Prostate gland (tissue), 2 donors: ENCODE measurements around the gene ZCCHC7. TPM values are rescaled to one million over a fixed set of nuclear protein-coding genes. Genes with fewer than 3 reads are reported as not detected.

Experiments used
- DNase-seq: peaks from one replicate; pipeline ENCODE4 v3.0.0-alpha.2; 2019; ENCODE audit warnings: low spot score
- H3K27ac ChIP-seq, 2 donors: fragments of 200-600 bp; sonication (generic); 2 replicates each; pipeline ENCODE4 v1.5.1; 2017 to 2019
- H3K27me3 ChIP-seq: fragments of 200-600 bp; sonication (generic); replicated peaks from 2 replicates; pipeline ENCODE4 v1.5.1; 2019; ENCODE audit not compliant: insufficient read depth
- H3K36me3 ChIP-seq, 2 donors: fragments of 200-600 bp; sonication (generic); 1 replicate in 1 of 2; 2 replicates in 1 of 2; pipeline versions ENCODE4 v1.5.1 to v1.8.1; 2017 to 2019
- H3K4me1 ChIP-seq: fragments of 200-600 bp; sonication (generic); replicated peaks from 2 replicates; pipeline ENCODE4 v1.5.1; 2019
- H3K4me3 ChIP-seq, 2 donors: fragments of 200-600 bp; sonication (generic); 2 replicates each; pipeline ENCODE4 v1.5.1; 2017 to 2019
- H3K9me3 ChIP-seq: fragments of 200-600 bp; sonication (generic); 2 replicates; pipeline ENCODE4 v1.5.1; 2017
- POLR2A ChIP-seq: fragments of 450-650 bp; IDR thresholded peaks from one replicate; pipeline ENCODE4 v1.6.1; 2016; ENCODE audit warnings: antibody characterized with exemption, mild to moderate bottlenecking
- POLR2AphosphoS5 ChIP-seq: sonication (generic); formaldehyde crosslinking; IDR thresholded peaks from one replicate; pipeline ENCODE4 v1.6.1; 2017; ENCODE audit warnings: antibody characterized with exemption
- WGBS: methylation state at CpG from one replicate; pipeline ENCODE4 v1.1.5; 2018; 5-methylcytosine and 5-hydroxymethylcytosine counted together
- intact Hi-C: fragments of 100-400 bp; cut with DNase I; formaldehyde crosslinking; loops from one replicate; pipeline ENCODE4 v1.14.2; 2022
- total RNA-seq, 2 donors: library from RNA; depleted of rRNA; stranded (reverse); fragments of >200 nt; gene quantifications; one replicate each; pipeline ENCODE4 v1.1.0, GENCODE V29; 2016
- TF ChIP-seq, protein P1 (sequence below), 4 experiments: fragments of 200-600 bp in 2 of 4; fragments of 450-650 bp in 2 of 4; sonication (generic) in 2 of 4; IDR thresholded peaks; 1 replicate in 3 of 4; 2 replicates in 1 of 4; pipeline ENCODE4 v1.5.1; 2016 to 2019; ENCODE audit warnings: antibody characterized with exemption in 4 of 4, mild to moderate bottlenecking in 2 of 4, moderate library complexity in 2 of 4

ZCCHC7 gene
- total RNA-seq, 2 donors from 2014 or later = 12.7 to 14.2 TPM

- intact Hi-C loops = no loop called here
- TF ChIP-seq POLR2AphosphoS5 = no peak
- TF ChIP-seq POLR2A = no peak
- TF ChIP-seq, protein P1, sequence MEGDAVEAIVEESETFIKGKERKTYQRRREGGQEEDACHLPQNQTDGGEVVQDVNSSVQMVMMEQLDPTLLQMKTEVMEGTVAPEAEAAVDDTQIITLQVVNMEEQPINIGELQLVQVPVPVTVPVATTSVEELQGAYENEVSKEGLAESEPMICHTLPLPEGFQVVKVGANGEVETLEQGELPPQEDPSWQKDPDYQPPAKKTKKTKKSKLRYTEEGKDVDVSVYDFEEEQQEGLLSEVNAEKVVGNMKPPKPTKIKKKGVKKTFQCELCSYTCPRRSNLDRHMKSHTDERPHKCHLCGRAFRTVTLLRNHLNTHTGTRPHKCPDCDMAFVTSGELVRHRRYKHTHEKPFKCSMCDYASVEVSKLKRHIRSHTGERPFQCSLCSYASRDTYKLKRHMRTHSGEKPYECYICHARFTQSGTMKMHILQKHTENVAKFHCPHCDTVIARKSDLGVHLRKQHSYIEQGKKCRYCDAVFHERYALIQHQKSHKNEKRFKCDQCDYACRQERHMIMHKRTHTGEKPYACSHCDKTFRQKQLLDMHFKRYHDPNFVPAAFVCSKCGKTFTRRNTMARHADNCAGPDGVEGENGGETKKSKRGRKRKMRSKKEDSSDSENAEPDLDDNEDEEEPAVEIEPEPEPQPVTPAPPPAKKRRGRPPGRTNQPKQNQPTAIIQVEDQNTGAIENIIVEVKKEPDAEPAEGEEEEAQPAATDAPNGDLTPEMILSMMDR (IDR thresholded peaks at IDR 0.05) = no peak
These were observed 175.4 kb downstream of the ZCCHC7 start for GRCh38 chr9:37295796-37296195.

DNA sequence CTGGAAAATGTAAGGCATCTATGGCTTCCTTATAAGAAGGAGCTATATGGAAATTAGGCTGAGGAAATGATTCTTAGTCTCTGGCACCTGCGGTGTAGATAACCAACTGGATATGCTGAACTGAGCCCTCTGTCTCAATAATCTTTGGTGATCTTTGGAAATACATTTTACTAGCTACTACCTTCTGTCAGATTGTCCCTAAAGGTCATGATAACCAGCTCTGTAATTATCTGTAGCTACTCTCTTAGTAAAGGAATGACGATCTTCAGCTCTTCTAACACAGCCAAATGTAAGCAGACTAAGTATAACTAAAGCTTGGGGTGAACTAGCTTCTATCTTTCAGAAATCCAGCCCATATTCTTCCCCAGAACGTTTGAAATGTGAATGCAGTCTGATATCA, 177.2 kb downstream of the ZCCHC7 start:
- Histone ChIP-seq H3K9me3 (no peaks in the 10 kb centered on the region), H3K36me3 (no peaks in the 10 kb centered on the region), H3K27ac (no peak overlapping the region), H3K27me3 (no peaks in the 10 kb centered on the region), H3K4me3 (no peak overlapping the region), H3K4me1 (no peaks in the 10 kb centered on the region)
- no peak for DNase-seq
- intact Hi-C loops = no loop called here
- WGBS = 77% methylated on average over 3 of the region's 3 CpGs
- TF ChIP-seq, protein P1 (IDR thresholded peaks at IDR 0.05) = no peak
- TF ChIP-seq POLR2AphosphoS5 (no peak), POLR2A (no peak)

More at GRCh38 chr9:37295796-37296195, 175.4 kb downstream of the ZCCHC7 start:
- no peak overlapping the region for H3K4me3 ChIP-seq
- H3K36me3 ChIP-seq = no peaks in the 10 kb centered on the region
- DNase-seq = no peak
- no peaks in the 10 kb centered on the region for H3K27me3 ChIP-seq
- H3K27ac ChIP-seq = no peak overlapping the region
- H3K9me3 ChIP-seq = no peaks in the 10 kb centered on the region
- no peaks in the 10 kb centered on the region for H3K4me1 ChIP-seq

GRCh38 chr9:37300620-37301019, 180.2 kb downstream of the ZCCHC7 start:
- no peak for DNase-seq
- Histone ChIP-seq H3K36me3 (no peaks in the 10 kb centered on the region), H3K4me1 (no peaks in the 10 kb centered on the region), H3K9me3 (no peaks in the 10 kb centered on the region), H3K27me3 (no peaks in the 10 kb centered on the region), H3K4me3 (no peak overlapping the region), H3K27ac (no peak overlapping the region)
- intact Hi-C loops = no loop called here
- WGBS = 68% methylated on average over 1 of the region's 1 CpG
- TF ChIP-seq, protein P1 (IDR thresholded peaks at IDR 0.05) = no peak
- TF ChIP-seq POLR2A (no peak), POLR2AphosphoS5 (no peak)

- intact Hi-C loops = no loop called here
These were observed 180.9 kb downstream of the ZCCHC7 start for GRCh38 chr9:37301042-37301853.

More at GRCh38 chr9:37301042-37301853, 180.9 kb downstream of the ZCCHC7 start:
- Histone ChIP-seq H3K4me3 (no peak overlapping the region), H3K36me3 (no peaks in the 10 kb centered on the region), H3K9me3 (no peaks in the 10 kb centered on the region), H3K4me1 (no peaks in the 10 kb centered on the region), H3K27me3 (no peaks in the 10 kb centered on the region), H3K27ac (no peak overlapping the region)
- TF ChIP-seq, protein P1 (IDR thresholded peaks at IDR 0.05) = no peak
- TF ChIP-seq POLR2AphosphoS5 (no peak), POLR2A (no peak)
- DNase-seq = no peak
- 95% methylated on average over 2 of the region's 2 CpGs for WGBS
